OCI-LY7 (cell line): ENCODE data around the gene TFPT.

ENCODE experiments used
- CTCF ChIP-seq: fragments of 200-600 bp; sonication (generic); conservative IDR thresholded peaks from 2 replicates; pipeline ENCODE4 v1.5.1; 2014; ENCODE audit warnings: mild to moderate bottlenecking, antibody characterized with exemption, low read length, moderate library complexity, mixed read lengths
- EZH2phosphoT487 ChIP-seq: fragments of 200-600 bp; sonication (generic); IDR thresholded peaks from 2 replicates; pipeline ENCODE4 v1.6.1; 2018; ENCODE audit warnings: low read depth, borderline replicate concordance, mild to moderate bottlenecking, mixed run types, antibody characterized with exemption, low read length, moderate library complexity, mixed read lengths

- no peak for TF ChIP-seq CTCF
- no peak for TF ChIP-seq EZH2phosphoT487
These were observed 38.4 kb upstream of the TFPT start for GRCh38 chr19:54153731-54154326.
